HL-60 (cell line): Measurements from ENCODE around the gene EGR4.

ENCODE experiments used
- DNase-seq, 2 experiments: peaks; one replicate each; pipeline ENCODE4 v3.0.0-alpha.2; 2010 to 2020; ENCODE audit warnings: low read depth in 1 of 2, low spot score in 1 of 2
- H3K27ac ChIP-seq: fragments of 250-450 bp; sonication (Bioruptor Pico); replicated peaks from 2 replicates; pipeline ENCODE4 v1.5.1; 2020; ENCODE audit warnings: mild to moderate bottlenecking, moderate library complexity
- H3K27me3 ChIP-seq: fragments of 250-450 bp; sonication (Bioruptor Pico); 2 replicates; pipeline ENCODE4 v1.5.1; 2021; ENCODE audit warnings: mild to moderate bottlenecking, moderate library complexity; ENCODE audit not compliant: insufficient read depth, poor library complexity, severe bottlenecking
- H3K4me3 ChIP-seq: replicated peaks from 2 replicates; pipeline ENCODE4 v1.5.1; 2011; ENCODE audit warnings: mild to moderate bottlenecking, control low read depth, low read length; ENCODE audit not compliant: insufficient read depth
- CTCF ChIP-seq: IDR thresholded peaks from one replicate; pipeline ENCODE4 v1.5.1; 2011; ENCODE audit warnings: low read length, control low read depth, inconsistent platforms; ENCODE audit not compliant: insufficient read depth
- GABPA ChIP-seq: IDR thresholded peaks from 2 replicates; pipeline ENCODE4 v1.6.1; 2012; ENCODE audit warnings: low read depth
- POLR2AphosphoS5 ChIP-seq: IDR thresholded peaks from 2 replicates; pipeline ENCODE4 v1.6.1; 2012; ENCODE audit warnings: low read depth
- REST ChIP-seq: IDR thresholded peaks from 2 replicates; pipeline ENCODE4 v1.6.1; 2012; ENCODE audit warnings: low read depth; ENCODE audit not compliant: insufficient replicate concordance
- SPI1 ChIP-seq: IDR thresholded peaks from 2 replicates; pipeline ENCODE4 v1.6.1; 2012; ENCODE audit warnings: low read depth, mild to moderate bottlenecking, borderline replicate concordance

Gene EGR4

GRCh38 chr2:73297586-73297985 is 4.2 kb upstream of the EGR4 start:
- H3K27me3 ChIP-seq, result peaks cover 29% of the 10 kb centered on the region
- H3K4me3 ChIP-seq, result no peak overlapping the region
- no peak for DNase-seq
- TF ChIP-seq REST (no peak), GABPA (no peak), SPI1 (no peak), POLR2AphosphoS5 (no peak), CTCF (no peak)
- H3K27ac ChIP-seq, result no peak overlapping the region

- H3K27me3 ChIP-seq, result peaks cover 31% of the 10 kb centered on the region
- no peak overlapping the region for H3K4me3 ChIP-seq
- no peak for DNase-seq
- TF ChIP-seq REST, result no peak
- no peak for TF ChIP-seq SPI1
- H3K27ac ChIP-seq, result no peak overlapping the region
Observed at GRCh38 chr2:73297151-73297559, 3.8 kb upstream of the EGR4 start.

- no peak overlapping the region for H3K4me3 ChIP-seq
- H3K27ac ChIP-seq, result no peak overlapping the region
- peaks cover 42% of the 10 kb centered on the region for H3K27me3 ChIP-seq
- TF ChIP-seq POLR2AphosphoS5 (no peak), CTCF (no peak)
- no peak for DNase-seq
Observed at GRCh38 chr2:73295751-73296400, 2.5 kb upstream of the EGR4 start.

GRCh38 chr2:73294239-73294638 is 891 bp upstream of the EGR4 start:
- TF ChIP-seq SPI1 (no peak), REST (no peak), CTCF (no peak), GABPA (no peak)
- Histone ChIP-seq H3K27ac (no peak overlapping the region), H3K4me3 (no peak overlapping the region), H3K27me3 (peaks cover 43% of the 10 kb centered on the region)
- DNase-seq, result no peak
